HepG2 (cell line): ENCODE measurements around the gene SV2B. TPM values are rescaled to one million over a fixed set of nuclear protein-coding genes. Genes with fewer than 3 reads are reported as not detected.

Experiments used
- ATAC-seq: fragments of 200-7000 bp; cut with Tn5 transposase; 3 replicates; pipeline ENCODE4 v1.9.1; 2020; ENCODE audit warnings: mild to moderate bottlenecking, moderate library complexity
- BruUV-seq: library from RNA; stranded (reverse); fragments of 400-500 nt; replicated peaks from 2 replicates; lab custom pipeline; 2021; lab: Mats Ljungman, UMichigan
- CTCF ChIA-PET: fragments of 300-600 bp; formaldehyde crosslinking; extraction: SDS; loops from one replicate; lab custom pipeline; 2021; ENCODE audit warnings: low total read pairs, inconsistent platforms, low intra/inter-chr PET ratio; lab: Yijun Ruan, JAX
- POLR2A ChIA-PET: fragments of 350-600 bp; sonication (Branson Sonifier 250); formaldehyde crosslinking; loops from one replicate; lab custom pipeline; 2020; ENCODE audit warnings: antibody characterized with exemption, inconsistent platforms; lab: Yijun Ruan, JAX
- DNase-seq: peaks from one replicate; pipeline ENCODE4 v3.0.0-alpha.2; 2015; ENCODE audit warnings: low spot score
- FAIRE-seq: peaks from 3 replicates; lab custom pipeline; 2011; peaks lifted over from hg19 to GRCh38; lab: Jason Lieb, UNC
- H2AFZ ChIP-seq: one replicate; pipeline ENCODE4 v1.6.1; 2011; ENCODE audit warnings: low read length, inconsistent platforms
- H3K27ac ChIP-seq: fragments of 300-600 bp; 3 replicates; pipeline ENCODE4 v1.8.0; 2011; ENCODE audit warnings: mixed run types, mild to moderate bottlenecking, mixed read lengths, low read length, inconsistent platforms; ENCODE audit not compliant: insufficient read depth; ENCODE audit errors: extremely low read length
- H3K27me3 ChIP-seq, 2 experiments: fragments of 200-600 bp in 1 of 2; 2 replicates in 1 of 2; 3 replicates in 1 of 2; pipeline versions ENCODE4 v1.6.0 to v1.8.0; 2011; ENCODE audit warnings: low read length in 2 of 2, mild to moderate bottlenecking in 2 of 2, moderate library complexity in 2 of 2, inconsistent platforms in 1 of 2; ENCODE audit not compliant: insufficient read depth in 2 of 2, control insufficient read depth in 1 of 2
- H3K36me3 ChIP-seq, 2 experiments: fragments of 200-600 bp in 1 of 2; replicated peaks in 1 of 2; 2 replicates in 1 of 2; 3 replicates in 1 of 2; pipeline versions ENCODE4 v1.5.1 to v1.8.0; 2011; ENCODE audit warnings: low read length in 2 of 2, inconsistent platforms in 1 of 2; ENCODE audit not compliant: insufficient read depth in 2 of 2, control insufficient read depth in 1 of 2
- H3K4me1 ChIP-seq: 2 replicates; pipeline ENCODE4 v1.5.1; 2012; ENCODE audit warnings: low read length, inconsistent platforms; ENCODE audit not compliant: insufficient read depth
- H3K4me2 ChIP-seq: 2 replicates; pipeline ENCODE4 v1.6.0; 2011; ENCODE audit warnings: low read depth, low read length, inconsistent platforms
- H3K4me3 ChIP-seq, 3 experiments: fragments of 200-600 bp in 1 of 3; sonication (generic), shearing (Covaris generic) in 1 of 3; replicated peaks in 1 of 3; 2 replicates each; pipeline ENCODE4 v1.5.1; 2011 to 2016; ENCODE audit warnings: low read length in 3 of 3, inconsistent platforms in 2 of 3, low read depth in 2 of 3, mild to moderate bottlenecking in 2 of 3, control low read depth in 1 of 3, mixed read lengths in 1 of 3; ENCODE audit not compliant: insufficient read depth in 1 of 3
- H3K79me2 ChIP-seq: one replicate; pipeline ENCODE4 v1.6.1; 2011; ENCODE audit warnings: low read length, inconsistent platforms; ENCODE audit not compliant: insufficient read depth
- H3K9ac ChIP-seq: 2 replicates; pipeline ENCODE4 v1.6.0; 2011; ENCODE audit warnings: mild to moderate bottlenecking, low read depth, low read length, inconsistent platforms; ENCODE audit not compliant: insufficient read depth
- H3K9me3 ChIP-seq: 2 replicates; pipeline ENCODE4 v1.5.1; 2012; ENCODE audit warnings: mild to moderate bottlenecking, low read length
- H4K20me1 ChIP-seq: 2 replicates; pipeline ENCODE4 v1.6.0; 2011; ENCODE audit warnings: inconsistent platforms, mild to moderate bottlenecking, low read length, moderate library complexity; ENCODE audit not compliant: insufficient read depth
- DNMT1 ChIP-seq: sonication (generic); formaldehyde crosslinking; IDR thresholded peaks from 2 replicates; pipeline ENCODE4 v1.5.1; 2020; ENCODE audit warnings: mild to moderate bottlenecking, missing genetic modification reagents
- HMG20A ChIP-seq: IDR thresholded peaks from 2 replicates; pipeline ENCODE4 v1.6.1; 2016; ENCODE audit warnings: borderline replicate concordance
- RFX3 ChIP-seq: IDR thresholded peaks from 2 replicates; pipeline ENCODE4 v1.6.1; 2016; ENCODE audit warnings: missing biosample characterization, missing genetic modification reagents
- SATB2 ChIP-seq: sonication (generic); formaldehyde crosslinking; IDR thresholded peaks from 2 replicates; pipeline ENCODE4 v1.5.0; 2020; ENCODE audit warnings: missing genetic modification reagents
- TCF7L2 ChIP-seq: IDR thresholded peaks from 2 replicates; pipeline ENCODE4 v1.6.1; 2011; ENCODE audit warnings: mild to moderate bottlenecking, low read depth, low read length, moderate library complexity
- ZBTB40 ChIP-seq, 2 experiments: fragments of 450-650 bp in 1 of 2; sonication (generic) in 1 of 2; formaldehyde crosslinking in 1 of 2; IDR thresholded peaks; 2 replicates each; pipeline versions ENCODE4 v1.6.1 to v1.8.0; 2016 to 2022; ENCODE audit warnings: antibody characterized with exemption in 1 of 2, mild to moderate bottlenecking in 1 of 2, missing genetic modification reagents in 1 of 2
- ZNF546 ChIP-seq: sonication (generic); formaldehyde crosslinking; conservative IDR thresholded peaks from 2 replicates; pipeline ENCODE4 v1.8.1; 2023; ENCODE audit warnings: mild to moderate bottlenecking, missing genetic modification reagents
- ZNF570 ChIP-seq: sonication (generic); formaldehyde crosslinking; IDR thresholded peaks from 2 replicates; pipeline ENCODE4 v1.4.0; 2020; ENCODE audit warnings: mild to moderate bottlenecking, missing genetic modification reagents, borderline replicate concordance
- ZNF605 ChIP-seq: sonication (generic); formaldehyde crosslinking; IDR thresholded peaks from 2 replicates; pipeline ENCODE4 v1.8.0; 2022; ENCODE audit warnings: mild to moderate bottlenecking, missing genetic modification reagents
- ZNF720 ChIP-seq: sonication (generic); formaldehyde crosslinking; IDR thresholded peaks from 2 replicates; pipeline ENCODE4 v1.4.0; 2020; ENCODE audit warnings: missing genetic modification reagents
- ZNF768 ChIP-seq: sonication (generic); formaldehyde crosslinking; IDR thresholded peaks from 2 replicates; pipeline ENCODE4 v1.4.0; 2020; ENCODE audit warnings: missing genetic modification reagents
- WGBS: methylation state at CpG from one replicate; pipeline ENCODE4 v1.1.6; 2017; ENCODE audit warnings: low lambda C conversion rate; 5-methylcytosine and 5-hydroxymethylcytosine counted together
- in situ Hi-C: cut with HindIII; loops from 2 replicates; pipeline ENCODE4 v1.10.0; 2017; ENCODE audit warnings: low pct_unique_long_range_greater_than_20kb; ENCODE audit not compliant: extremely low pct_ligation_motif_present
- intact Hi-C: fragments of 100-400 bp; cut with micrococcal nuclease; formaldehyde crosslinking; loops from one replicate; pipeline ENCODE4 v1.10.0; 2022; ENCODE audit not compliant: unreplicated experiment
- polyA plus RNA-seq, 8 experiments: library from polyadenylated mRNA; depleted of rRNA in 3 of 8; stranded (reverse) in 7 of 8; unstranded in 1 of 8; fragments of >200 nt; fragmentation: Illumina TruSeq in 4 of 8; extraction: Trizol in 4 of 8; gene quantifications; 2 replicates each; pipeline versions ENCODE4 v1.2.1 to v1.2.3, GENCODE V29; 2011 to 2016; ENCODE audit warnings: low read depth in 4 of 8, missing spikeins in 1 of 8, mixed read lengths in 1 of 8; ENCODE audit not compliant: insufficient read depth in 1 of 8
- total RNA-seq, 5 experiments: library from RNA; depleted of rRNA; stranded (reverse); fragments of >200 nt; fragmentation: Illumina TruSeq; extraction: Trizol; gene quantifications; 2 replicates each; pipeline ENCODE4 v1.2.3, GENCODE V29; 2016; ENCODE audit warnings: low read depth in 1 of 5
- TF ChIP-seq, protein P1 (sequence below): IDR thresholded peaks from 2 replicates; pipeline ENCODE4 v1.6.1; 2018; ENCODE audit warnings: missing genetic modification reagents
- TF ChIP-seq, protein P2 (sequence below): sonication (generic); formaldehyde crosslinking; conservative IDR thresholded peaks from 2 replicates; pipeline ENCODE4 v1.4.0; 2020; ENCODE audit warnings: missing genetic modification reagents

SV2B gene
- total and polyA plus RNA-seq, 2 of the 13 experiments (the other 11 are each of a cell fraction or from before 2014, with no cell fraction given) = not detected

- TF ChIP-seq, protein P1, sequence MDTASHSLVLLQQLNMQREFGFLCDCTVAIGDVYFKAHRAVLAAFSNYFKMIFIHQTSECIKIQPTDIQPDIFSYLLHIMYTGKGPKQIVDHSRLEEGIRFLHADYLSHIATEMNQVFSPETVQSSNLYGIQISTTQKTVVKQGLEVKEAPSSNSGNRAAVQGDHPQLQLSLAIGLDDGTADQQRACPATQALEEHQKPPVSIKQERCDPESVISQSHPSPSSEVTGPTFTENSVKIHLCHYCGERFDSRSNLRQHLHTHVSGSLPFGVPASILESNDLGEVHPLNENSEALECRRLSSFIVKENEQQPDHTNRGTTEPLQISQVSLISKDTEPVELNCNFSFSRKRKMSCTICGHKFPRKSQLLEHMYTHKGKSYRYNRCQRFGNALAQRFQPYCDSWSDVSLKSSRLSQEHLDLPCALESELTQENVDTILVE (CRISPR knock-in tag) = no peak
- TF ChIP-seq ZNF570 (CRISPR knock-in tag) (no peak), DNMT1 (CRISPR knock-in tag) (no peak), HMG20A (CRISPR knock-in tag) (no peak), ZNF720 (CRISPR knock-in tag) (no peak)
- TF ChIP-seq, all 625 proteins: peak for 0
Measured at GRCh38 chr15:91122296-91122695, 22.2 kb downstream of the SV2B start (continued).

DNA sequence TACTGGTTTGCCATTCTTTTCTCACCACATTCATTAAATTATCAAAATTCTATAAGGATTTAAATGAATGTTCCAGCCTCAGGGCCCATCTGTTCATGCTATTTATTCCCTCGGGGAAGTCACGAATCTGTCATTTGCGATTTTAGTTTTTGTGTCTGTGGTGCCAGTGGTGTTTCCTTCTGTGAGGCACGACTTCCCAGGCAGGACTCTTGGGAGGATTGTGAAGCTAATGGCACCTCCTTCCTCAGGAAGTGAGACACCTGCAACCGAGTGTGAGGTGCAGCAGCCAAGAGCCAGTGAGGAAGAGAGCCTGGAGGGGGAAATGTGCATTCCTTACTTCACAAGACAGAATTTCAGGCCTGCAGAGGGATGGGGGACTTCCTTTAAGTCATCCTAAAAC, 24.1 kb downstream of the SV2B start:
- no peaks in the 10 kb centered on the region for H3K9me3 ChIP-seq
- TF ChIP-seq ZNF768 (CRISPR knock-in tag) (no peak), ZNF605 (CRISPR knock-in tag) (no peak), ZBTB40 (IDR thresholded peaks at IDR 0.05) (no peak), ZBTB40 (CRISPR knock-in tag; IDR thresholded peaks at IDR 0.05) (no peak), TCF7L2 (no peak), SATB2 (CRISPR knock-in tag) (no peak), RFX3 (CRISPR knock-in tag) (no peak), ZNF546 (CRISPR knock-in tag) (no peak)
- TF ChIP-seq, protein P2, sequence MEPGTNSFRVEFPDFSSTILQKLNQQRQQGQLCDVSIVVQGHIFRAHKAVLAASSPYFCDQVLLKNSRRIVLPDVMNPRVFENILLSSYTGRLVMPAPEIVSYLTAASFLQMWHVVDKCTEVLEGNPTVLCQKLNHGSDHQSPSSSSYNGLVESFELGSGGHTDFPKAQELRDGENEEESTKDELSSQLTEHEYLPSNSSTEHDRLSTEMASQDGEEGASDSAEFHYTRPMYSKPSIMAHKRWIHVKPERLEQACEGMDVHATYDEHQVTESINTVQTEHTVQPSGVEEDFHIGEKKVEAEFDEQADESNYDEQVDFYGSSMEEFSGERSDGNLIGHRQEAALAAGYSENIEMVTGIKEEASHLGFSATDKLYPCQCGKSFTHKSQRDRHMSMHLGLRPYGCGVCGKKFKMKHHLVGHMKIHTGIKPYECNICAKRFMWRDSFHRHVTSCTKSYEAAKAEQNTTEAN = no peak

More for the DNA sequence above, 24.1 kb downstream of the SV2B start:
- Histone ChIP-seq H3K4me2 (no peak overlapping the region), H3K4me1 (no peaks in the 10 kb centered on the region), H3K9ac (no peak overlapping the region), H3K36me3 (no peaks in the 10 kb centered on the region), H3K27me3 (peaks cover 0 to 15% of the 10 kb centered on the region in 2 experiments; a peak in 2 of 5 replicates), H3K4me3 (no peak overlapping the region), H2AFZ (no peak overlapping the region), H3K79me2 (no peaks in the 10 kb centered on the region), H3K27ac (no peak overlapping the region), H4K20me1 (no peaks in the 10 kb centered on the region)
- DNase-seq = no peak
- WGBS = 11% methylated on average over 5 of the region's 5 CpGs
- FAIRE-seq = no peak
- ATAC-seq = no peak
- CTCF ChIA-PET = no interaction called here
- intact Hi-C loops = no loop called here
- in situ Hi-C loops = no loop called here
- no TSS peak for BruUV-seq
- POLR2A ChIA-PET = no interaction called here
